Measurements from ENCODE around the gene CD81.

The CD81 gene

DNA sequence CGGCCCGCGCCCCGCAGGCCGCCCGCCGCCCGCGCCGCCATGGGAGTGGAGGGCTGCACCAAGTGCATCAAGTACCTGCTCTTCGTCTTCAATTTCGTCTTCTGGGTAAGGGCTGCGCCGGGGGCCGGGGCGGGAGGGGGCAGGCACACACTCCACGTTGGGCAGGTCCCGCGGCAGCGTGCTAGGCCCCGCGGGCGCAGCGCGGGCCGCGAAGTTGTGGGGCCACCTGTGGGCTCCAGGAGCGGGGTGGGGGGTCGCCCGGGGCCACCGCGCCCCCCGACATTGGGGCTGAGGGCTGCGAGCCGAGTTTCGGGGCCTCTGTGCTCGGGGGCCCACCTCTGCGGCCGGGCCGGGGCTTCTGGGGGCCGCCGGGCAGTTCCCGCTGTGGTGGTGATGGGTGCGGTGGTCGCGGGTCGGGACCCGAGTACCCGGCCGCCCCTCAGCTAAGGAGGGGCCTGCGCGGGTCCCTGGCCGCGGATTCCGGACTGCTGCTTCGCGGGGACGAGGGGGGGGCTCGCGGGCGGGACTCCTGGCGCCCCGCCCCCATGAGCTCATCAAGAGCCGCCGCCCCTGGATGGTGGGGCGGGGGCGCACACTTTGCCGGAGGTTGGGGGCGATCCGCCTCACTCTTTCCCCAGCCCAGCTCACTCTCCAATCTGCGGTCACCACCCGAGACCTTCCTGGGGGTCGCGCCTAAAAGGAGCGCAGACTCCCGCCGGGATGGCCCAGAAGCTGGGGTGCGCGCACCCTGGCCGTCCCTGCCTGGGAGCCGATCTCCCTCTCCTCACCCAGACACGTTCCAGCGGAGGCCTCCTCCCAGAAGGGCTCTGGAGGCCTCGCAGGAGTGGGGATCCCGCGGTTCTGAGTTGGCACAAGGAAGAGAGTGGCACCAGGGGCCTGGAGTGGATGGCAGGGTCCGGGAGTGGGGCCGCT, 667 bp downstream of the CD81 start:
- no peak for DNase-seq

DNA sequence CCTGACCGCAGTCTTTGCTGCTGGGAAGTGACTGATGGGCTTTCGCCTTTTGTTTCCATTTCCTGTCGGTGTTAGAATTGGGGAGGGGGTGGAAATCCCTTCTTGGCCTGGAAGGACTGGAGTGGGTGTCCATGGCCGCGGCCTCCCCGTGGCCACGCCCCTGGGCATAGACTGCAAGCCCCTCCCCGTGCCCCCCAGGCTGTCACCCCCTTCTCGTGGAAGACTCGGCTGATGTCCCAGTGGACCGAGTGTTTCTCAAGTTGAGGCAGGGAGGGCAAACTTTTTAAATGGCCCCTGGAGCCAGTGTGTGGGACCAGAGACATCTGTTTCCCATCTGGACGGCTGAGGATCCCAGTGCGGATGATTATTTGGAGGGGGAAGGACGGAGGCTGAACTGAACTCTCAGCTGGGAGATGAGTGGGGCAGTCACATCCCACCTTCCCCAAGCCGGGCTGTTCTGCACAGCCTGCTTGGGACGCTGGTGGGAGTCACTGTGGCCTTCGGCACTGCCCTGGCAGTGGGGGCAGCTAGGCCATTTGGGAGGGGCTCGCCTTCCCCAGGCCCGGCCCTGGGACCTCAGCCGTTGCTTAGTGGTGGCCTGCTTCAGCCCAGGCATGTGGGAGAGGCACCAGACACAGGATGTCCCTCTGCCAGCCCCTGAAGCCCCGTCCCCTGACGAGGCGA, 1.6 kb downstream of the CD81 start:
- DNase-seq, result no peak

DNA sequence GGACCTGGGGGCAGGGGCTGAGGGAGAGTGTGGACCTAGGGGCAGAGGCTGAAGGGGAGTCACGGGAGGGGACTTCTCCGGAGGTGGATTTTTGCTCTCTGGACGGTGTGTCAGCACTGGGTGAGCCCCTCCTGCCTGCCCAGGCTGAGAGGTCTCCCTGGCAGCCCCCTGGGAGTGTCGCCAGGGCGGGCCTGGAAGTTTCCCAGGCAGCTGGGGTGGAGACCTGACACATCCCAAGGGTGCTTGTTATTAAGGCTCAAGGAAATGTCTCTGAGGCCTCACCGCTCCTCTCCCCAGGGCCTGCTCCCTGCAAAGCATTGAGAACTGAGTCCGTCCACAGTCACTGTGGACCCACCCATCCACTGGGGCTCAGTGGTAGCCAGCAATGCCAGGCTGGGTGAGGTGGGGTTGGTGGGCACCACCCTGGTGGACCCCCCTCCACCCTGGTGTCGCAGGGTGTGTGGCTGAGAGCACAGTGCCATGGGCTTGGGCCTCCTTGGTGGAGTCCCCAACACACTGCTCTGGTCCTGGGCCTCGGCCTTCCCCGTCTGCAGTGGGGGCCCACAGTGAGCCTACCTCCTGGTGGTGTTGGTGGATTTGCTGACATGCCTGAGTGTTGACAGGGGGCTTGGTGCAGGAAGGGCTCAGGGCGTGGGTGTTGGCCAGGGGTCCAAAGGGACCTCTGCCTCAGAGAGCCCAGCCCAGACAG, 2.5 kb downstream of the CD81 start:
- no peak for DNase-seq

DNA sequence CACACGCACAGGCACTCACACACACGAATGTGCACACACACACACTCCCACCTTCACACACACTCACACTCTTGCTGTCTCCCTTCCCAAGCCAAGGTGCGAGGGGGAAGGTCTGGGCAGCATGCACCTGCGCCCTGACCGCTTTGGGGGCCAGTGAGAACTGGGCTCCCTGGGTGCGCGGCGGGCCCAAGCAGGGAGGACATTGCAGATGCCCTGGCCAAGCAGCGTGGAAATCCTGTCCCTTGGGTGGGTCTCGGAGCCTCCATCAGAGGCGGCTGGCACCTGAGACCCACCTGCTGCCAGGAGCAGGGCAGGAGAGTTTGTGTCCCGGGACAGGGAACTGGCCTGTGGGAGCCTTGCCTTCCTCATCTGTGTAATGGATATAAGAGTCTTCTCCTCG, 3.3 kb downstream of the CD81 start:
- no peak for DNase-seq

DNA sequence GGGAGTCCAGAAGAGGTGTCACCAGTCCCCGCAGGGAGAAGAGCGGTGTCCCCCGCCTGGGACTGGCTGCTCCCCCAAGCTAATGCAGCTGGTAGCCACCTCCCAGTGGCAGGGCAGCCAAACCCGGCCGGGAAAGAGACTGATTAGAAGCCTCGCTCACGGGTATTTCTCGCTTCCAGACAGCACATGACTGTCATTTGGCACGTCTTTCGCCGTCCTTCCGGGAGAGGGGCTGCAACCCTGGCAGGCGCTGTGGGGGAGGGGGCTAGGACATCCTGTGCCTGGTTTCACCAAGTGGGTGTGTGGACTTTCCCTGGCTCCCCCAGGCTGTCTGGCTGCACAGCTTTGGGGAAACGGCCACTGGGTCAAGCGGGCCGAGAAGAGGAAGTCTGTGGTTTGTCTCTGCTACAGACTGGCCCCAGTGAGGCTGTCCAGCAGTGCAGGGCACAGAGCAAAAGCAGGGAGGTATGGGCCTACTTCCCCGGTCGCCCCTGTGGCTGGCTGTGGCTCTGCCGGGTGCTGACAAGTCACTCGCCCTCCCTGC, 3.8 kb downstream of the CD81 start:
- DNase-seq, result no peak

DNA sequence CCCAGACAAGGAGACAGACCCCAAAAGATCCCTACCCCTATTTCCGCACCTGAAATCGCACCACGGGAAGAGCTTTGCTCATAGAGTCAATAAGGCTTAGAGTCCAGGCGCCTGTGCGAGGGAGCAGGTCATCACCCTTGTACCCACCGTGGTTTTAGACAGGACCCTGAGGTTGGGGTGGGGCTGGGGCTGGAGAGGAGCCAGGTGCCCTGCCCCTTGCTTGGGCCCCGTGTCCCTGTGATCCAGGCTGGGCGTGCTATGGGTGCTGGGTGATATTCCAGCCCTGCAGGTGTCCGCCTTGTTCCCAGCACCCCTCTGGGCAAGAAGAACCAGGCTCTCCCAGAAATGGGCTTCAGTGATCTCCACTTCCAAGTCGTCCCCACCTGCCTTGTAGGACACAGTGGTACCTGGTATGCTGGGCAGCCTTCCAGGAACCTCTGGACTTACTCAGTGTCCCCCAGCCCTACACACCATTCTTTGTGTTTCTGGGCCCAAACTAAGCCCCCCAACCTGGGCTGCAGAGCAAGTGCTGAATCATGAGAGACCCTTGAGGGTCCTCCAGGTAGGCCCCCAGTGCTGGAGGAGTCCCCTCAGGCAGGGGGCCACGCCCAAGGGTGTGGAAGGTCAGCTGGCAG, 4.5 kb downstream of the CD81 start:
- DNase-seq, result no peak

DNA sequence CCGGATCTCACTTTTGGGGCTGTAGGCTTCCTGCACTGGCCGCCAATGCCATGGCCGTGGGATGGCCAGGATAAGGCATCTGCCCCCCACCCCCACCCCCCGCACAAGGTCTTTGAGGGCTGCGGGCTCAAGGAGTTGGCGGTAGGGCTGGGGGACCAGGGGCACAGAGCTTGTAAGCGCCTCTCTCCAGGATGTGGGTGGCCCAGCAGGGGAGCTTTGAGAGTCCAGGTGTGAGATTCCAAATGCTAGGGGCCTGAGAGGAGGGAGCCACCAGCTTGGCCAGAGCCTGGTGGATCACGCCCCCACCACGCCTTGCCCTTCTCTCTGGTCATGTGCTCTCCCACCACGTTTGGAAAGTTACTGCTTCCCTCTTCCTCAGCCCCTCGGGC, 5.0 kb downstream of the CD81 start:
- no peak for DNase-seq

DNA sequence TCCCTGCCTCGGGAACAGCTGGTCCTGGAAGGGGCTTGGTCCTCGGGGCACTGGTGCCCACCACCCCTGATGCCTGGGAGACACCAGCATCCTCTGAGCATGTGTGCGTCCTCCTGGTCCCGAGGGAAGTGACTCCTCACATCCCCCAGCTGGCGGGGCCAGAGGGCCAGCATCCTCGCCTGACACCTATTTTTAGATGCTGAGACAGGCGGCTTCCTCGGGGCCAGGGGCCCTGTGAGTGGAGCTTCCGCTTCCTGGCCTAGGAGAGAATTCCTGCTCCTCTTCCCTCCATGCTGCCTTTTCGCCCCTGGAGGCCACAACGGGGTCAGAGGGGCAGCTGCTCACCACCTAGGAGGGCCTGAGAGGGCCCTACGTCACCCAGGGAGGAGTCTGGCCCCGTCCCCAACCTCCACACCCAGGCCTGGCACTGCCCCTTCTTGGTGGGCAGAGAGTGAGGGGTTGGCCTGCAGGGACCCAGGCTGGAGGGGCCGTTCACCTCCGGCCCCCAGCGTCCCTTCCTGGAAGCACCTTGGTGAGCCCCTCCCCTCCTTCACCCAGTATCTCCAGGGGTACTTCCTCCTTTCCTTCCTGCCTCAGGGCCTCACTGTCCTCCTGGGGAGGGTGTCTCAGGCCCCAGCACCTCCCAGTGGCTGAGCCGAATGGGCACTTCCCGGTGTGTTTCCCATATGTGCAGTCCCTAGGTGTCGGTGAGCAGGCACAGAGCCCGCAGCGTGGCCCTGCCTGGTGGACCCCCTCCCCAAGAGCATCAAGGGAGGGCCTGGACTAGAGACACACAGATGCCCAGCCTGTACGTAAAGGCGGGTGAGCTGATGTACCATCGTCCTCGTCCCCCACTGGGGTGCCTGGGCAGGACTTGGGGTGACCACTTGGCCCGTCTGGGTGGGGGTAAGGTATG, 6.1 kb downstream of the CD81 start:
- DNase-seq, result no peak

DNA sequence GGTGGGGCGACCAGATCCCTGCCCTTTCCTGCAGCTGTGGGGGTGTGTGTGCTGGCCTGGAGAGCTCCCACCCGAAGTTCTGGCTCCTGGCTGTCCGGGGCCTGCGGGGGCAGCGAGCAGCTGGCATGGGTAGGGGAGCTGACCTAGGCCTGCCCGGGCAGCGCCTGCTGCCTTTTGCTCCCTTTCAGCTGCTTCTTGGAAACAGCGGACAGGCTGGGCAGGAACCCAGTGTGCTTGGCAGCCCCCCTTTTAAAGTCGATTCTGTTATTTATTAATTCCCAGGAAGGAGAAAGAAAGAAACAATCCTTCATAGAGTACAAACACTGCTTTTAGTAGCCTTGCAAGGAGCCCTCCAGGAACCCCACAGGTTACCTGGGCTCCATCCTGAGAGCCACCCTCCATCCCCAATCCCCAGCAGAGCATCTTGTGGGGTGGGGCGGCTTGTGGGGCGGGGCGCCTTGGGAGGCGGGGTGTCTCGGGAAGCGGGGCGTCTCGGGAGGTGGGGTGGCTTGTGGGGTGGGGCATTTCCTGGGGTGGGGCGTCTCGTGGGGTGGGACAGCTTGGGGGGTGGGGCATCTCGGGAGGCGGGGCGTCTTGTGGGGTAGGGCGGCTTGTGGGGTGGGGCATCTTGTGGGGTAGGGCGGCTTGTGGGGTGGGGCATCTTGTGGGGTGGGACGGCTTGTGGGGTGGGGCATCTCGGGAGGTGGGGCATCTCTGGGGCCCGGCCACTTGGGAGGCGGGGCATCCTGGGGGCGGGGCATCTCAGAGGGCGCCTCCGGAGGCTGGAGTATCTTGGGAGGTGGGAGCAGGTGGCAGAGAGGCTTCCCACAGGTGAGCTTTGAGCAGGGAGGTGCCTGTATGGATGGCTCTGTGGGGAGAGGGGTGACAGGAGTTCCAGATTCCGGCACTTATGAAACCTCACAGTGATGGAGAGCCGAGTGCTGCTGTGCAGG, 7.0 kb downstream of the CD81 start:
- peak; percentile 27 for DNase-seq

DNA sequence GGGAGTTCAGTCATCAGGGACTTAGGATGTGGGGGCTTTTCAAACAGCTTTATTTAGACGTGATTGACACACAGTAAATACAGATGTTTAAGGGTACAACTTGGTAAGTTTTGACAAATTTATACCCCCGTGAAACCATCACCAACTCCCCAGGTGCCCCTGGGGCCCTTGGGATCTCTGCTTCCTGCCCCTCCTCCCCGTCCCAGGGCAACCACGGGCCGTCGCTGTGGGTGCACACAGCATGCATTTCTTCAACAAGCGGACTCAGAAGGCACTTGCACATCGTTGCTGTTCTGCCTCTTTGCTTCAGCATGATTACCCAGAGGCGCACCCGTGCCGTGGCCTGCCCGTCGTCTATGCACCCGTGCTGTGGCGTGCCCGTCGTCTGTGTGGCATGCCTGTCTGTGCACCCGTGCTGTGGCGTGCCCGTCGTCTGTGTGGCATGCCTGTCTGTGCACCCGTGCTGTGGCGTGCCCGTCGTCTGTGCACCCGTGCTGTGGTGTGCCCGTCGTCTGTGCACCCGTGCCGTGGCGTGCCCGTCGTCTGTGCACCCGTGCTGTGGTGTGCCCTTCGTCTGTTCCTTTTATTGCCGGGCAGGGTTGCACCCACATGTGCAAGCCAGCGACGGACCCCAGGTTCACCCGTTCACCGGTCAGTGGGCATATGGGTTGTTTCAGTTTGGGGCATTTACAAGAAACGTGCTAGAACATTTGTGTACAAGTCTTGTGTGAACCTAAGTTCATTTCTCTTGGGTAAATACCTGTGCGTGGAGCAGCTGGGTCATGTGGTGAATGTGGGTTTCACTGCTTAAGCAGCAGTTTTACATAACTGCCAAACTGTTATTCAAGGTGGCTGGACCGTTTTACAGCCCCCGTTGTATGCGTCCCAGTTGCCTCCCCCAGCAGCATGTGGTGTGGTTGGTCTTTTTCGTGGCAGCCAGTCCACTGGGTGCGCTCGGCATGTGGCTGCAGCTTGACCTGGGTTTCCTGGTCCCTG, 8.3 kb downstream of the CD81 start:
- DNase-seq, result no peak

DNA sequence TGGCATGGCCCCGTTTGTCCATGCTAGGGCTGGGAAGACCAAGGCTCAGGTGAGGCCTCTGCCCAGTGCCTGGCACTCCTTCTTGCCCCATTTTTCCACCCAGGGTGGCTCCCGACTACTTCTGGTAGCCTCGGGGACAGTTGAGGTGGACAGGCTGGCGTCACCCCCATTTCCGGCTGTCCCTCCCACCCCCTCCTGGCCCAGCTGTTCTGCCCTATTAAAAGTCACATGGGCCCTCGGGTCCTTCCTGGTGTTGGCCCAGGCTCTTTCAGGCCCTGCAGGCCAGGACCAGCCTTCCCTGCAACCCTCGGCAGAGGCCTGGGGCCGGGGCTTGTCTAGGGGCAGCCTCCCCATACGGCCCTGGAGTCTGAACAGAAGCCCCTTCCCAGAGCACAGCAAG, 9.5 kb downstream of the CD81 start:
- DNase-seq, result no peak

DNA sequence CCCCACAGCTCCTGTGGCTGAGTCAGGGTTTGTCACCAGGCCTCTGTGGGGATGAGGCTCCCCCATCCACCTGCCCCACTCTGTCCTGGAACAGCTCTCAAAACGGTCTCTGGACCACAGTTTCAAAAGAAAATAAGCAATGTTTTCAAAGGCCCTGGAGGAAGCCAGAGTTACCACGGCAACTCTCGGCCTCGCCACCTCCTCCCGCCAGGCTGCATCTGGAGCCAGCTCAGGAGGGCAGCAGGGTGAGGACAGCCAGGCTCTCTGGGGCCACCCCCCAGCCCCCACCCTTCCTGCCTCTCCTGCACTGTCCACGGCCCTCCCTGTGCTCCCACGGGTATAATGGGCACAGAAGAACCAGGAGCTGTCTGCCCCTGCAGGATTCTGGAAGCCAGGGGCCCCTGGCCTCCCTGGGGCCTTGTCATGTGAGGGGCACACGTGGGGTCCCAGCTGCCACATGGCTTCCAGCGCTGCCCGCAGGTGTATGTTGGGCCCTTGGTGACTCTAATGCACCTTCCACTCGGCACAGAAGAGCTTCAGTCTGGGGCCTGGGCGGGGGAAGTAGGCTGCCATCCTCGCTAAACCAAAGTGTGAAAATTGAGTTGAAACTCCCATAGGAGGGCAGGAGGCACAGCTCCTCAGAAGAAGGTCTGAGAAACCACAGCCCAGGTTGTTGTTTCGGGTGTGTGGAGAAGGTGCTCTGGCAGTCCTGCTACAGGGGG, 10.3 kb downstream of the CD81 start:
- peak; percentile 3 for DNase-seq

DNA sequence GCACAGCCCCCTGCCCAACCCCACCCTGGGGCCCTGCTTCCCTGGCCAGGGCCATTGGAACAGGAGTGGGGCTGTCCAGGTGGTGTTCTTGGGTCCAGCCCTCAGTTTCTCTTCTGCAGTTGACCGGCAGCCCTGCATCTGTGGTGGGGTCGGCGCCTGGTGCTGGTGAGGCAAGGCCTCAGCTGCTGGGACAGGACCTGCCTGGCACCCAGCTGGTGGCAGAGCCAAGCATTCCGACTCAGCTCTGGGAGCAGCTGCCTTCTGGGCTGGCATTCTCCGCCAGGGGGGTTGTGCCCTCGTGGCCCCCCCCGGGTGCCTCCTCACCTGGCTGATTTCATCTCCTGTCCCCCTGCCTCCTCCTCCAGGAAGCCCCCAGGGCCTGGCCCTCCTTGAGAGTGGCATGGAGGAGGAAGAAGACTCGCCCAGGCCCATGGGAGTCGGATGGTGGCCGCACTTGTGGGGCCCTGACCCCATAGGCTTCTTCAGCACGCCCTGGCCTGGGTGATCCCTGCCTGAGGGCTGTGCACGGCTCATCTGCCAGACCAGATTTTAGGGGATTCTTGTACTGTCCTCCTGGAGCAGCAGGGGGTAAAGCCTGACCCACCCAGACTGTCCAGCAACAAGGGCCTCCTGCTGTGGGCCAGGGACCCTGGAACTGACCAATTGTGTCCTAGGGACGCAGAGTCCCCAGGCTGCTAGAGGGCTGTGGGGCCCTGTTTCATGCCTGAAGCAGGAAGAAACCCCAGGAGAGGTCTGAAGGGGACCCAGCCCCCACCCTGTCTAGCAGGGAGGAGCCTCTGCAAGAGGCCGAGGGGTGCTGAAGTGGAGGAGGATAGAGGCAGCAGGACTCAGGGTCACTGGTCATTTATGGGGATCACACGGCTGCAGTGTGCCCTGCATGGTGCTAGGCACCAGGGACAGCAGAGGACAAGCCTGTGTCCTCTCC, 11.6 kb downstream of the CD81 start:
- DNase-seq, result no peak

DNA sequence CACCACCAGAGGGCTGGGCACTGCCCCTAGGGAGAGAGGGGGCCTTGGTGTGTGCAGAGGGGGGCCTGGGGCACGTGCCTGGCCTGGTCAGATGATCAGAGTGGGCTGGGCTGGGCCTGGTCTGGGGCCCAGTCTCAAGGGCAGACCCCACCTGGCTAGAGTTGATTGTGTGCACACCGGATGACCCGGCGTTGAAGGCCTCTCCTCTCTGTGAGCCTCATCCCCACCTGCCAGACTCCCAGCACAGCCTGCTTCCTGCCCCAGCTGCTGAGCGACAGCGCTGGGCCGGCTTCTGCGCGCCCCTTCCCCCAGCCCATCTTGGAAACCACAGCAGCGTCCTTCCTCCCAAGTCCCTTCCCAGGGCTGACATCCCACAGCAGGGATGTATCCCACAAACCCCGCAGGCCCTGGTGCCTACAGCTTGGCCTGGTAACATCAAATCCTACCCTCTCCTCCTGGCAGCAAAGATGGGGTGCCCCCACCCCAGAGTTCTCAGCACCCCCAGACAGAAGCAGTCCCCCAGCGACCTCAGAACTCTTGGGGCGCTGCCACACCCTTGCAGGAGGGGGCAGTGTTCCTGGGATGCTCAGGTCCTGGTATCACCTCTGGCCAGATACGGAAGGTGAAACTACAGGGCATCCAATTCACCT, 12.4 kb downstream of the CD81 start:
- no peak for DNase-seq

DNA sequence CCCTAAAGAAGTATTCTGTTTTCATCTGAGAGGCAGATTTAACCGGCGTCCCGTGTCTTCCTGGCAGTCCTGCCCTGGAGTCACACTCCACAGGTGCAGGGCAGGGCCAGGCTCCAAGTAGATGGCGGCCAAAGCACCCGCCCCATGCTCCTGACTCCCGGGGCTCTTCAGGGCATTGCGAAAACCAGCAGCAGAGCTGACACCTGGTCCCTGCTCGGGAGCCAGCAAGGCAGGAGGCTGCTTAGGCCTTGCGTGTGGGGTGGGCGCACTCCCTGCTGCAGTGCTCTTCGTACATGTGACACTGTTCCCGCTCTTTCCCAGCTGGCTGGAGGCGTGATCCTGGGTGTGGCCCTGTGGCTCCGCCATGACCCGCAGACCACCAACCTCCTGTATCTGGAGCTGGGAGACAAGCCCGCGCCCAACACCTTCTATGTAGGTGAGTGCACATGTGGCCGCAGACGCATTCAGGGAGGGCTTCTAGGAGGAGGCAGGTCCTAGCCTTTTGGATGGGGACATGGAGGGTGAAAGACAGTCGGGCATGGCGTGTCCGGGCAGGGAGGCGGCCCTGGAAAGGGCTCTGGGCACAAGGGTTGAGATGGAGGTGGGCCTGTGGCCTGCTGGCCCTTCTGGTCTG, 13.1 kb downstream of the CD81 start:
- DNase-seq, result peak; percentile 12

DNA sequence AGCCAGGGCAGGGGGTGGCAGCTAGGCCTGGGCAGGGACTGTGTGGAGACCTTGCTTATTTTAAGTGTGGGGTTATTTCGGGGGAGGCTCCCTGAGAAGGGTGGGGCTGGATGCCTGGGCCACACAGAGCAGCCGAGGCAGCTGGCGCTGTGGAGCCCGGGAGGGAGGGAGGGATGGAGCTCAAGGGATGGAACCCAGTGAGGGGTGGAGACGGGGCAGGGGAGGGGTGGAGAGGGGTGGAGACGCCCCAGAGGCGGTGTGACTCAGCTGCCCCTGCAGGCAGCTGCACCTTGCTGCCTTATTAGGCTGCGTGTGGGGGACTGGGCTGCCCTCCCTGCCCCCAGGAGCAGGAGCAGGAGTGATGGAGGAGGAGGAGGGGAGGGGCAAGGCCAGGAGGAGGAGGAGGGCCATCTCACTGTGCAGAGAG, 13.6 kb downstream of the CD81 start:
- DNase-seq, result peak; percentile 58

Measured in NCI-H2171 treated with DMSO at 0.1 percent for 48 hours (cell line).